ENCODE data around the gene TFEB. TPM values are rescaled to one million over a fixed set of nuclear protein-coding genes. Genes with fewer than 3 reads are reported as not detected.

Gene TFEB
- total RNA-seq, 1 donor from 2014 or later, result 14.9 TPM

DNA sequence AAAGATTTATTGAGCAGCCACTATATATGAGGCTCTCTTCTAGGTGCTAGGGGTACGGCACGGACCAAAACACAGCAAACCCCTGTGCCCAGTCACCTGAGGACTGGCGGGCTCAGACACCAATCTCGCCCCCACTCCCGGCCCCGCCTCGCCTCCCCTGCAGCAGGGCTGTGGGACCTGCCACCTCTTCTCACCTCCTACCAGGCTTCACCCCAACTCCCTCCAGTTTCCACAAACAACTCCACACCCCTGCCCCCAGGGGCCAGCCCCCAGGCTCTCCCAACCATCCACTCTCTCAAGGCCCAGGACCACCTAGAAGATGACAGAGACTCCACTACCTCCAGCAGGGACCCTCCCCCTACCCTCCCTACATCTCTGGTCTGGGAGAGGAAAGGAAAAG, 6.5 kb downstream of the TFEB start:
- Mint-ChIP-seq H3K4me3 (no peak overlapping the region), H3K4me1 (peaks cover 38% of the 10 kb centered on the region), H3K36me3 (ENCODE audit: low read depth) (no peaks in the 10 kb centered on the region), H3K27me3 (no peaks in the 10 kb centered on the region), H3K9me3 (no peaks in the 10 kb centered on the region), H3K27ac (peak overlapping the region; percentile 13)
- intact Hi-C loops (cut with micrococcal nuclease), result no loop called here
- no peak for DNase-seq

DNA sequence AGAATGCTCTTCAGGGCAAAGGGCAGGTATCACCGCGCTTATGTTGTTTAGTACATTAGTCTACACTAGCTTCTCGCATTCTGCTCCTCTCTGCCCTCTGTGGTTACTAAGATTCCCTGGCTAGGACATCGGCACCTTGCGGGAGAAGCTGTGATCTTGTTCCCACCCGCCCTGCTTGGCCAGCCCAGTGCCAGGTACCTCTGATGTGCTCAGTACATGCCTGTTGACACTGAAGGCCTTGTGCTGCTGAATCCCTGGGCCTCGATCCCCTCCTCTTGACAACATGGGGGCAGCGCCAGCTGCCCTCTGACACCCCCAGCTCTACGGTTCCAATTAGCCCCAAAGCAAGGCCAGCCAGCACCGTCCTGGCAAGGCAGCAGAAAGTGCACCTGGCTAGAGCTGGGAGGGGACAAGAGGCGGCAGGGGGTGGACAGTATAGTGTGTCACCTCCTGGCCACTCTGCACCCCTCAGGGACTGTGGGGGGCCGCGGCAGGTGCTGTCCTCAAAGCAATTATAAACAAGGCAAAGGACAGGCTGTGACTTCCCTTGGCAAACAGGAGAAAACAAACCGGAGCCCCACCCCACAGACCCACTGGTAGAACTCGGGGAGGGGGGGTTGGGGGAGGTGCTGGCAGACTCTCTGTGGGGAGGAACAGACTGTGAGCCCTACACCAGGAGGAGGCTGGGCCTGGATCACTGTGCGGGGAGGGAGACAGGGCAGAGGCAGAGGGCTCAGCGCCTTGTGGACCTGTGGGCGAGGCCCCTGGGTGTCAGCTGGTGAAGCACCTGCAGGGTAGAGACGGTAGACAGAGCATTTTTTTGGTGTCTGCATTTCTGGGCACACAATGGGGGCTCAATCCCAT, 7.1 kb downstream of the TFEB start:
- Mint-ChIP-seq H3K4me3 (no peak overlapping the region), H3K27ac (no peak overlapping the region), H3K27me3 (no peaks in the 10 kb centered on the region), H3K4me1 (peaks cover 32% of the 10 kb centered on the region), H3K36me3 (ENCODE audit: low read depth) (no peaks in the 10 kb centered on the region), H3K9me3 (no peaks in the 10 kb centered on the region)
- intact Hi-C loops (cut with micrococcal nuclease), result no loop called here
- DNase-seq, result no peak

DNA sequence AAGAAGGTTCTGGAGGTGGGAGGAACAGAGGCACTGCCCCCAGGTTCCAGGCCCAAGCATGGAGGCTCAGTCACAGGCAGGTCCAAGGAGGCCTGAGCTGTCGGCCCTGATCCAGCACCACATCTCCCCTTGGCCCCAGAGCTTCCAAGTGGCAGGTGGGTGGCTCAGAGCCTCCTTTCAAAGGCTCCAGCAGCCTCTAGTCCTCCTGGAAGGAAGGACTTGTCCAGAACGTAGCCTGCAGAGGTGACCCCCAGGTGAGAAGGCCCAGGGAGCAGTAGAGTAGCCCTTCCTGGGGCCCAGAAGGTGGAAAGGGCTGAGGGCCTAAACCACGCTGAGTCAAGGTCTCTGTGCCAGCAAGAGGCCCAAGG, 7.7 kb downstream of the TFEB start:
- H3K4me1 Mint-ChIP-seq, result peaks cover 27% of the 10 kb centered on the region

DNA sequence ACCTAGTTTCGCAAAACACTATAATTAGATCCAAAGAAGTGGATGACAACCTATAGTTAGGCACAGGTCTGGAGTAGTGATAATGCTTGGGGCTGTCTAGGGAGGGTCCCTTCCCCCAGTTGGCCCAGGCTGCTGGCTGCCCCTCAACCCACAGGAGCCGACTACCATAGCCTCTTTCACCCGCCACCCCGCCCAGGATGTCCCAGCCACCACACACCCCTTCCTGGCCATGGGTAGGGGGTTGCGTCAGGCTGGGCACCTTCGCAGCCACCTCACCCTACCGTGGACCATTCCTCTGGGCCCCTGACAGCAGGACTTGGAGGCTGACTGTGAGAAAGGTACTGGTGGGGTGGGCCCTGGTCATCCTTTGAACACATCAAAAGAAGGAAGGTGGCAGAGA, 8.5 kb downstream of the TFEB start:
- no peaks in the 10 kb centered on the region for H3K27me3 Mint-ChIP-seq
- intact Hi-C loops (cut with micrococcal nuclease), result no loop called here
- H3K4me3 Mint-ChIP-seq, result no peak overlapping the region
- peaks cover 23% of the 10 kb centered on the region for H3K4me1 Mint-ChIP-seq
- DNase-seq, result no peak
- no peak overlapping the region for H3K27ac Mint-ChIP-seq
- no peaks in the 10 kb centered on the region for H3K9me3 Mint-ChIP-seq
- H3K36me3 Mint-ChIP-seq (ENCODE audit: low read depth), result no peaks in the 10 kb centered on the region

More for the DNA sequence above, 7.7 kb downstream of the TFEB start:
- Mint-ChIP-seq H3K4me3 (no peak overlapping the region), H3K27ac (no peak overlapping the region), H3K27me3 (no peaks in the 10 kb centered on the region), H3K36me3 (ENCODE audit: low read depth) (no peaks in the 10 kb centered on the region), H3K9me3 (no peaks in the 10 kb centered on the region)
- DNase-seq, result no peak
- intact Hi-C loops (cut with micrococcal nuclease), result no loop called here

DNA sequence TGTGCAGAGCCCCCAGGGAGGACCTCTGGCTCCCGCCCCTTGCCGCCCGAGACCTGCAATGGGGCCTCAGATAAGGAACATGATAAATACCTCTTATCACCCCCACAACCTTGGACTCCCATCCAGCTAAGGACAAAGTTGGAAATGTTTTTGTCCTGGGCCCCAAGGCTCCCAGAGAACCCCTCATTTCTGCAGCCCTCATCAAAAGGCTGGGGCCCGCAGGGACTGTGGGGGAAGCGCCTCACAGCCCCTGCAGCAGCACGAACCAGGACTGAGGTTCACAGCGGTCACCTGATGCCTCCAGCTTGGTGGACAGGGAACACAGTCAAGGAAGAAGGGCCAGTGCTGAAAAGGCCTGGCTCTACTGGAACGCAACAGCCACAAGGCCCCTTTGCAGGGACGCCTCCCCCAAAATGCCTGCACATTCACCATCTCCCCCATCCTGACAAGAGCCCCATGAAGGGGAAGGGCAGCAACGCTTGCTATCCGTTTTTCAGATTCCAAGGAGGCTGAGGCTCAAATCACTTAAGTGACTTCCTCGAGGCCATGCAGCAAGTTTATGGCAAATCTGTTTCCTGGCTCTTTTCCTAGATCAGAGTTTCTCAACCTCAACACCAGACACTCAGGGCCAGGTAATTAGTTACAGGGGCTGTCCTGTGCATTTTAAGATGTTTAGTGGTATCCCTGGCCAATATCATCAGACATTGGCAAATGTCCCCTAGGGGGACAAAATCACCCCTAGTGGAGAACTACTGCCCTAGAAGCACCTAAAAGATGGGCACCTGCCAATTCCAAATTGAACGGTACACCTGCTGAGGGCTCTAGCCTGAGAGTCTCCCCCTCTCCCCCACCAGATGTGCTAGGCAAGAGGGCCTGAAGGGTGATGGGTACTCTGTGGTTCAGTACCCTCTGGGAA, 10.6 kb downstream of the TFEB start:
- no peaks in the 10 kb centered on the region for H3K27me3 Mint-ChIP-seq
- H3K9me3 Mint-ChIP-seq, result no peaks in the 10 kb centered on the region
- no peak overlapping the region for H3K27ac Mint-ChIP-seq
- H3K4me1 Mint-ChIP-seq, result peaks cover 9% of the 10 kb centered on the region
- DNase-seq, result no peak
- H3K36me3 Mint-ChIP-seq (ENCODE audit: low read depth), result no peaks in the 10 kb centered on the region
- intact Hi-C loops (cut with micrococcal nuclease), result no loop called here
- no peak overlapping the region for H3K4me3 Mint-ChIP-seq

DNA sequence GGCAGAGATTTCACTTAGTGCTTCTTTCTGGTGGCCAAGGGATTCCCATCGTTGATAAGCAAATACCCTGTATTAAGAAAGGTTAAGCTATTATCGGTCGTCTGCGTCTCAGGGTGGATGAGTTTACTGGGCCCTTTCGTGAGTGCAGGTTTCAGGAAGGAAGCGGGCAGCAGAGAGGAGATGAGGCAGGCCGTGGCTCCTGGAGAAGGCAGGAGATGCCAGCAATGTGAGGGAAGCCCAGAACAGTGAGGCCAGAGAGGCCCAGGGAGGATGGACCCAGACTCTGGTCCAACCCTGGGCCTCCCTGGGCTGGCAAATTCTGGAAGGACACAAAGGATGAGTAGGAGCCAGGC, 11.2 kb downstream of the TFEB start:
- Mint-ChIP-seq H3K27ac (no peak overlapping the region), H3K4me3 (no peak overlapping the region), H3K27me3 (no peaks in the 10 kb centered on the region), H3K4me1 (peaks cover 9% of the 10 kb centered on the region), H3K9me3 (no peaks in the 10 kb centered on the region), H3K36me3 (ENCODE audit: low read depth) (no peaks in the 10 kb centered on the region)
- no peak for DNase-seq
- intact Hi-C loops (cut with micrococcal nuclease), result no loop called here

DNA sequence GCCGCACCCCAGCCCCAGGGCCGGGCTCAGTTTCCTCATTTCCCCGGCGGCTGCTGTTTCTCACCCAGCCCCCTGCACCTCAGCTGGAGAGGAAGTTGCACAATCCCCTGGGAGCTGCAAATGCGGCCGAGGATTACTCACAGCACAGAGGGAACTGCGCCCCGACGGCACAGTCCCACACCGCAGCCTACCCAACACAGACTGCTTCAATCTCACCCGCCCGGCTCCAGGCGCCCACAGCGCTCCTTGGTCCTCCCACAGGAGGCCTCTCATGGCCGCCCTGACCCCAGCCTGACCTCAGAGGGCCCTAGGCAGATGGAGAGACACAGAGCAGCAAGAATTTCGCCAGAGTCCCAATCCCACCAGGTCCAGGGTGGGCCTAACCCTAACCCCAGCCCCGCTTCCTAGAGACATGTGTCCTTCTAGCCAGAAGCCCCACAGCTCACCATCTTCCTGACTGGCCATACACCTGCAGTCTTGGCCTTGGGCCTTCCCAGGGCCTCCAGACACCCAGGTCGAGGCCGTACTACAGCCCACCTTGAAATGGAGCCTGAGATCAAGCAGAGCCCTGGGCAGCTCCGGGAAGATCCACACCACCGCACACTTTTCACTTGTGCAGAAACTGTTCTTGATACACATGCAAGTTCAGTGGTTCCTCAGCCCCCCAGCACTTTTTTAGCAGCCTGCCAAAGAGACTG, 11.7 kb downstream of the TFEB start:
- Mint-ChIP-seq H3K4me1 (peaks cover 7% of the 10 kb centered on the region), H3K4me3 (no peak overlapping the region), H3K9me3 (no peaks in the 10 kb centered on the region), H3K36me3 (ENCODE audit: low read depth) (no peaks in the 10 kb centered on the region), H3K27ac (no peak overlapping the region), H3K27me3 (no peaks in the 10 kb centered on the region)
- intact Hi-C loops (cut with micrococcal nuclease), result no loop called here
- DNase-seq, result no peak

DNA sequence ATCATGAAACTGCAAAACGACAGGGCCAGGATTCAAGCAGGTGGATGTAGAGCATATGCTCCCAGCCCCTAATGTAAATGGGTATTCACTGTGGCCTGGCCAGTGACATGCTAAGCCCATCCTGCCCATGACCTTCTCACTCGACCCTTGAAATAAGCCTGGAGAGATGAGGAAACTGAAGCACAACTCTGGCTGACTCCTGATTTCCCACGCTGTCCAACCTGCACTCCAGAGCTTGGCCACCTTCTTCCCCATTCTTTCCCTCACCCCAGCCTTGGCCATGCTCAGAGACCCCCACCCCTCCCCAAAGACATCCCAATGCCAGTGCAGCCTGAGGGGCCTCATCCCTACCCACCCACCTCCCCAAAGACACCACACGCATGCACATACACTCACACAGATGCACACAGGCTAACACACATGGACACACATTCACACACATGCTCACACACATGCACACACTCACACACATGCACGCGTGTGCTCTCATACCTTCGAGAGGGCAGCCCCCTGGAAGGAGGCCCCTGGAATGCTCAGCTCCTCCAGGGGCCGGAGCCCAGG, 12.4 kb downstream of the TFEB start:
- Mint-ChIP-seq H3K4me3 (no peak overlapping the region), H3K9me3 (no peaks in the 10 kb centered on the region), H3K27me3 (no peaks in the 10 kb centered on the region), H3K27ac (no peak overlapping the region), H3K4me1 (peaks cover 7% of the 10 kb centered on the region), H3K36me3 (ENCODE audit: low read depth) (no peaks in the 10 kb centered on the region)
- DNase-seq, result no peak
- intact Hi-C loops (cut with micrococcal nuclease), result no loop called here

DNA sequence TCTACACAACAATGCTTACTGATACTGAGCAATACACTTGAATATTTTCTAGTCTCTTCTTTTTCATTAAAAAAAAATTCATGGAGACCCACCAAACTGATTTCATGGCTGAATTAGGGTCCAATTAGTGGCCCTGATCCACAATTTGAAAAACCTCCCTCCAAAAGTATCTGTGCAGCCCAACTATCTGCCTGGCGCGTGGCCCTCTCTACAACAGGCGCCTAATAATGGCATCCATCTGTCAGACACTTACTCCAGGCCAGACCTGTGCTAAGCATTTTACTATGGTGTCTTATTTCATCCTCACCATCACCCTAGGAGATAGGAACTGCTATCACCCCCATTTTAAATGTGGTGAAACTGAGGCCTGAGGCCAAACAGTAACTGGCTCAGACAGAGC, 14.0 kb downstream of the TFEB start:
- H3K4me3 Mint-ChIP-seq, result no peak overlapping the region
- no peak for DNase-seq
- H3K27ac Mint-ChIP-seq, result no peak overlapping the region
- peaks cover 6% of the 10 kb centered on the region for H3K4me1 Mint-ChIP-seq
- H3K27me3 Mint-ChIP-seq, result no peaks in the 10 kb centered on the region
- no peaks in the 10 kb centered on the region for H3K36me3 Mint-ChIP-seq (ENCODE audit: low read depth)
- intact Hi-C loops (cut with micrococcal nuclease), result no loop called here
- no peaks in the 10 kb centered on the region for H3K9me3 Mint-ChIP-seq

DNA sequence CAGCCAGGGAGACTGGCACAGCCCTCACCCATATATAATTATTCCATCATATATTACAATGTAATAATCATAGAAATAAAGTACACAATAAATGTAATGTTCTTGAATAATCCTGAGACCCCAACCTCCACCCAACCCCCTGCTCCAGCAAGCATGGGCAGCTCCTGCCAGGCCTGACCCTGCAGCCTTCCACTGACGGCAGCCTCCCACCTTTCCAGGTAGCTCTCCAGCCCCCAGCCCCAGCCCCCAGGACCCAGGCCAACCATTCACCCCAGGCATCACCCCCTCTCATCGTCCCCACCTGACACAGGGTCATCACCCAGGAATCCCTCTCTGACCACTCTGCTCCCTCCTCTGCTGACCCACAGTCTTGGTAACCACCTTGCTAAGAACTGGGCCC, 14.6 kb downstream of the TFEB start:
- Mint-ChIP-seq H3K9me3 (no peaks in the 10 kb centered on the region), H3K27ac (no peak overlapping the region)

DNA sequence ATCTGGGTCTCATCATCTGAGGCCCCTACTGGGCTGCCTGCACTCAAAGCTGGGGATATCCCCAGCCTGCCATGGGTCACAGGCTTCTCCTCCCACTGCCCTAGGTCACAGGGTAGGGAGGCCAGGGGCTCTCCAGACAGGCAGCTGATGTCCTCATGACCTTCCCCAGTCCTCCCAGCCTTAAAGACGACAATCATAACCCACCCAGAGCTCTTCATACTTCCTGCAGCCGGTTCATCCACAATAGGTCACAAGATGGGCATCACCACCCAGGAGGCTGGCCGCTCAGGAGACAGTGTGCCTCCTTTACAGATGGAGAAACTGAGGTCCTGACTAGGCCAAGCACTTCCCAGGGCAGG, 15.2 kb downstream of the TFEB start:
- no peak overlapping the region for H3K4me3 Mint-ChIP-seq
- intact Hi-C loops (cut with micrococcal nuclease), result no loop called here
- no peak overlapping the region for H3K27ac Mint-ChIP-seq
- DNase-seq, result no peak
- no peaks in the 10 kb centered on the region for H3K36me3 Mint-ChIP-seq (ENCODE audit: low read depth)
- H3K4me1 Mint-ChIP-seq, result peaks cover 12% of the 10 kb centered on the region
- no peaks in the 10 kb centered on the region for H3K9me3 Mint-ChIP-seq
- no peaks in the 10 kb centered on the region for H3K27me3 Mint-ChIP-seq

More for the DNA sequence above, 14.6 kb downstream of the TFEB start:
- Mint-ChIP-seq H3K27me3 (no peaks in the 10 kb centered on the region), H3K4me1 (peaks cover 9% of the 10 kb centered on the region), H3K4me3 (no peak overlapping the region), H3K36me3 (ENCODE audit: low read depth) (no peaks in the 10 kb centered on the region)
- no peak for DNase-seq
- intact Hi-C loops (cut with micrococcal nuclease), result no loop called here

DNA sequence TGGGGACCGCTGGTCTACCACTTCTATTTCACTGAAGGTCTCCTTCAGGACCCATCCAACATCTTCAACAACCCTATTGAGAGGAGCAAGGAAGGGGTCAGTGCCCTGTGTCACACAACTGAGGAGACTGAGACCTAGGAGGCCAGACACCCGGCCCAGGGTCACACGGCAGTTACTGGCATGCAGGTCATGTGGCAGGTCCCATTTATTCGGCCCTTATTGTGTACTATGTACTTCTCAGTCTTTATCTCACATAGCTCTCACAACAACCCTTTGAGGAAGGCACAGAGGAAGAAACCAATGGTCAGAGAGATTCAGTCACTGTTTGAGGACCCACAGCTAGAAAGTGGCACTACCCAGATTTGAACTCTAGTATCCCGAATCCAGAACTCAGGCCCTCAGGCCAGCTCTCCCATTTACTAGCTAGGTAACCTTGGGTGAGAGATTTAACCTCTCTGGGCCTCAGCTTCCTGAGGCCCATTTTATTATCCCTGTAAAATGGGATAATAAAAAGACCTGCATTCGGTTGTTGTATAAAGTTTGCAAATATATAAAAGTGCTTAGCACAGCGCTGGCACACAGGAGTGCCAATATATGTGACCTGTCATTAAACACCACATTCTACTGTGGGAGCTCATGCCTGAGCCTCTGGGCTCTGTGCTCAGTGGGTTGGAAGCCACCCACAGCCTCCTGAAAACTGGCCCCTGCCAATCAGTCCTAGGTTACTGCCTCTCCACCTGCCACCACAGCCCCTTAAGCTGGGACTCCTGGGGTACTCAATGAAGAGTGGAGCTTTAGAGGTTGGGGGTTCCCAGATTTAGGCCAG, 15.8 kb downstream of the TFEB start:
- DNase-seq, result no peak
- no peak overlapping the region for H3K4me3 Mint-ChIP-seq
- peaks cover 12% of the 10 kb centered on the region for H3K4me1 Mint-ChIP-seq
- no peaks in the 10 kb centered on the region for H3K36me3 Mint-ChIP-seq (ENCODE audit: low read depth)
- no peak overlapping the region for H3K27ac Mint-ChIP-seq
- intact Hi-C loops (cut with micrococcal nuclease), result no loop called here
- H3K9me3 Mint-ChIP-seq, result no peaks in the 10 kb centered on the region
- no peaks in the 10 kb centered on the region for H3K27me3 Mint-ChIP-seq

DNA sequence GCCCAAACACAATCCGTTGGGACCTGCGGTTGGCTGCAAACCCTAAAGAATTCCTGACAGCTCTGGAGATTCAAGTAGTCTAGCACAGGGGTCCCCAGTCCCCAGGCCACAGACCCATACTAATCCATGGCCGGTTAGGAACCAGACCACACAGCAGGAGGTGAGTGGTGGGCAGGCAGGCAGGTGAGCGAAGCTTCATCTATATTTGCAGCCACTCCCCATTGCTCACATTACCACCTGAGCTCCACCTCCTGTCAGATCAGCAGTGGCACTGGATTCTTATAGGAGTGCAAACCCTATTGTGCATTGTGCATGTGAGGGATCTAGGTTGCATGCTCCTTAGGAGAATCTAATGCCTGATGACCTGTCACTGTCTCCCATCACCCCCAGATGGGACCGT, 16.6 kb downstream of the TFEB start:
- Mint-ChIP-seq H3K27me3 (no peaks in the 10 kb centered on the region), H3K4me1 (peaks cover 12% of the 10 kb centered on the region), H3K9me3 (no peaks in the 10 kb centered on the region), H3K4me3 (no peak overlapping the region), H3K36me3 (ENCODE audit: low read depth) (no peaks in the 10 kb centered on the region), H3K27ac (no peak overlapping the region)
- intact Hi-C loops (cut with micrococcal nuclease), result no loop called here
- no peak for DNase-seq
